ENCODE data around the gene RSL1D1.

DNA sequence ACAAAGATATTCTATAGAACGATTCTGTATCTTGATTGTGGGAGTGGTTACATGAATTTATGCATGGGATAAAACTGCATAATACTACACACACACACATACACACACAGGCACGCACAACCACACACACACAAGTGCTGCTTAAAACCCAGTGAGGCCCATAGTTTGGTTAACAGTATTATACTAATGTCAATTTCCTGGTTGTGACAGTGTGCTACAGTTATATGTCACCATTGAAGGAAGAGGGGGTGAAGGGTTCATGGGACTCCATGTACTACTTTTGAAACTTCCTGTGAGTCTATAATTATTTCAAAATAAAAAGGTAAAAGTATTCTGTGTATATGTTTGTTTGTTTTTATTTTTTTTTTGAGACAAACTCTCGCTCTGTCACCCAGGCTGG, 62.4 kb downstream of the RSL1D1 start:
- TF ChIP-seq, protein P1, sequence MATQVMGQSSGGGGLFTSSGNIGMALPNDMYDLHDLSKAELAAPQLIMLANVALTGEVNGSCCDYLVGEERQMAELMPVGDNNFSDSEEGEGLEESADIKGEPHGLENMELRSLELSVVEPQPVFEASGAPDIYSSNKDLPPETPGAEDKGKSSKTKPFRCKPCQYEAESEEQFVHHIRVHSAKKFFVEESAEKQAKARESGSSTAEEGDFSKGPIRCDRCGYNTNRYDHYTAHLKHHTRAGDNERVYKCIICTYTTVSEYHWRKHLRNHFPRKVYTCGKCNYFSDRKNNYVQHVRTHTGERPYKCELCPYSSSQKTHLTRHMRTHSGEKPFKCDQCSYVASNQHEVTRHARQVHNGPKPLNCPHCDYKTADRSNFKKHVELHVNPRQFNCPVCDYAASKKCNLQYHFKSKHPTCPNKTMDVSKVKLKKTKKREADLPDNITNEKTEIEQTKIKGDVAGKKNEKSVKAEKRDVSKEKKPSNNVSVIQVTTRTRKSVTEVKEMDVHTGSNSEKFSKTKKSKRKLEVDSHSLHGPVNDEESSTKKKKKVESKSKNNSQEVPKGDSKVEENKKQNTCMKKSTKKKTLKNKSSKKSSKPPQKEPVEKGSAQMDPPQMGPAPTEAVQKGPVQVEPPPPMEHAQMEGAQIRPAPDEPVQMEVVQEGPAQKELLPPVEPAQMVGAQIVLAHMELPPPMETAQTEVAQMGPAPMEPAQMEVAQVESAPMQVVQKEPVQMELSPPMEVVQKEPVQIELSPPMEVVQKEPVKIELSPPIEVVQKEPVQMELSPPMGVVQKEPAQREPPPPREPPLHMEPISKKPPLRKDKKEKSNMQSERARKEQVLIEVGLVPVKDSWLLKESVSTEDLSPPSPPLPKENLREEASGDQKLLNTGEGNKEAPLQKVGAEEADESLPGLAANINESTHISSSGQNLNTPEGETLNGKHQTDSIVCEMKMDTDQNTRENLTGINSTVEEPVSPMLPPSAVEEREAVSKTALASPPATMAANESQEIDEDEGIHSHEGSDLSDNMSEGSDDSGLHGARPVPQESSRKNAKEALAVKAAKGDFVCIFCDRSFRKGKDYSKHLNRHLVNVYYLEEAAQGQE (IDR thresholded peaks at IDR 0.05; ENCODE audit: borderline replicate concordance), result no peak
- TF ChIP-seq, protein P2, sequence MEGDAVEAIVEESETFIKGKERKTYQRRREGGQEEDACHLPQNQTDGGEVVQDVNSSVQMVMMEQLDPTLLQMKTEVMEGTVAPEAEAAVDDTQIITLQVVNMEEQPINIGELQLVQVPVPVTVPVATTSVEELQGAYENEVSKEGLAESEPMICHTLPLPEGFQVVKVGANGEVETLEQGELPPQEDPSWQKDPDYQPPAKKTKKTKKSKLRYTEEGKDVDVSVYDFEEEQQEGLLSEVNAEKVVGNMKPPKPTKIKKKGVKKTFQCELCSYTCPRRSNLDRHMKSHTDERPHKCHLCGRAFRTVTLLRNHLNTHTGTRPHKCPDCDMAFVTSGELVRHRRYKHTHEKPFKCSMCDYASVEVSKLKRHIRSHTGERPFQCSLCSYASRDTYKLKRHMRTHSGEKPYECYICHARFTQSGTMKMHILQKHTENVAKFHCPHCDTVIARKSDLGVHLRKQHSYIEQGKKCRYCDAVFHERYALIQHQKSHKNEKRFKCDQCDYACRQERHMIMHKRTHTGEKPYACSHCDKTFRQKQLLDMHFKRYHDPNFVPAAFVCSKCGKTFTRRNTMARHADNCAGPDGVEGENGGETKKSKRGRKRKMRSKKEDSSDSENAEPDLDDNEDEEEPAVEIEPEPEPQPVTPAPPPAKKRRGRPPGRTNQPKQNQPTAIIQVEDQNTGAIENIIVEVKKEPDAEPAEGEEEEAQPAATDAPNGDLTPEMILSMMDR (IDR thresholded peaks at IDR 0.05; ENCODE audit: poor library complexity, severe bottlenecking), result no peak
- TF ChIP-seq POLR2AphosphoS5 (IDR thresholded peaks at IDR 0.05), result no peak
- TF ChIP-seq TAF1 (IDR thresholded peaks at IDR 0.05; ENCODE audit: low read depth), result no peak
- no peak for TF ChIP-seq EZH2 (IDR thresholded peaks at IDR 0.05; ENCODE audit: borderline replicate concordance, insufficient read depth, low read length, poor library complexity, severe bottlenecking)
- TF ChIP-seq EP300 (conservative IDR thresholded peaks at IDR 0.05; ENCODE audit: poor library complexity, severe bottlenecking), result no peak
- TF ChIP-seq RAD21 (conservative IDR thresholded peaks at IDR 0.05), result no peak
